WTC11 (cell line): Measurements from ENCODE around the gene EIF3I. TPM values are rescaled to one million over a fixed set of nuclear protein-coding genes. Genes with fewer than 3 reads are reported as not detected.

ENCODE experiments used
- ATAC-seq: fragments of 200-7000 bp; cut with Tn5 transposase; 2 replicates; pipeline ENCODE4 v1.10.0; 2021; ENCODE audit warnings: mild to moderate bottlenecking, moderate library complexity
- CTCF ChIA-PET: fragments of 300-600 bp; sonication (Branson Sonifier 250); formaldehyde crosslinking; loops from one replicate; lab custom pipeline; 2021; ENCODE audit warnings: antibody characterized with exemption; lab: Charles Lee
- POLR2A ChIA-PET: fragments of 350-600 bp; sonication (Branson Sonifier 250); formaldehyde crosslinking; loops from one replicate; lab custom pipeline; 2021; ENCODE audit warnings: antibody characterized with exemption; lab: Charles Lee
- DNase-seq: peaks from one replicate; pipeline ENCODE4 v3.0.0; 2021; ENCODE audit warnings: low spot score
- H3K27ac Mint-ChIP-seq: 2 replicates; pipeline ENCODE4 v1.8.0; 2021; ENCODE audit warnings: mixed read lengths
- H3K27me3 Mint-ChIP-seq: 2 replicates; pipeline ENCODE4 v1.8.0; 2021; ENCODE audit warnings: low read depth, mild to moderate bottlenecking, moderate library complexity, mixed read lengths
- H3K36me3 Mint-ChIP-seq: 2 replicates; pipeline ENCODE4 v1.8.0; 2021; ENCODE audit warnings: mixed read lengths
- H3K4me1 Mint-ChIP-seq: 2 replicates; pipeline ENCODE4 v1.8.0; 2022; ENCODE audit warnings: mixed read lengths
- H3K4me3 Mint-ChIP-seq: 2 replicates; pipeline ENCODE4 v1.8.0; 2021; ENCODE audit warnings: mild to moderate bottlenecking, moderate library complexity, mixed read lengths
- H3K9me3 Mint-ChIP-seq: 2 replicates; pipeline ENCODE4 v1.8.0; 2021; ENCODE audit warnings: mixed read lengths
- AFF4 ChIP-seq: sonication (generic); formaldehyde crosslinking; IDR thresholded peaks from 2 replicates; pipeline ENCODE4 v1.8.1; 2023; ENCODE audit warnings: mild to moderate bottlenecking, missing genetic modification reagents, borderline replicate concordance
- ARID4B ChIP-seq: sonication (generic); formaldehyde crosslinking; IDR thresholded peaks from 2 replicates; pipeline ENCODE4 v1.8.0; 2023; ENCODE audit warnings: missing genetic modification reagents, mild to moderate bottlenecking, borderline replicate concordance
- ATF1 ChIP-seq: sonication (generic); formaldehyde crosslinking; IDR thresholded peaks from 2 replicates; pipeline ENCODE4 v1.8.1; 2023; ENCODE audit warnings: mild to moderate bottlenecking, moderate library complexity, missing genetic modification reagents
- CDX4 ChIP-seq: fragments of 250-450 bp; sonication (Bioruptor Pico); IDR thresholded peaks from 2 replicates; pipeline ENCODE4 v1.9.0; 2021; ENCODE audit warnings: moderate library complexity, mild to moderate bottlenecking, inconsistent platforms, borderline replicate concordance
- ELF4 ChIP-seq: sonication (generic); formaldehyde crosslinking; IDR thresholded peaks from 2 replicates; pipeline ENCODE4 v1.8.1; 2022; ENCODE audit warnings: low read depth, mild to moderate bottlenecking, moderate library complexity, missing genetic modification reagents
- ERG ChIP-seq: fragments of 250-450 bp; sonication (Bioruptor Pico); IDR thresholded peaks from 2 replicates; pipeline ENCODE4 v1.8.0; 2021; ENCODE audit warnings: mild to moderate bottlenecking
- ETV6 ChIP-seq: sonication (generic); formaldehyde crosslinking; IDR thresholded peaks from 2 replicates; pipeline ENCODE4 v1.8.1; 2022; ENCODE audit warnings: mild to moderate bottlenecking, missing genetic modification reagents
- KAT7 ChIP-seq: sonication (generic); formaldehyde crosslinking; IDR thresholded peaks from 2 replicates; pipeline ENCODE4 v1.8.1; 2023; ENCODE audit warnings: missing genetic modification reagents, mild to moderate bottlenecking, borderline replicate concordance
- MLX ChIP-seq: sonication (generic); formaldehyde crosslinking; IDR thresholded peaks from 2 replicates; pipeline ENCODE4 v1.8.1; 2023; ENCODE audit warnings: mild to moderate bottlenecking, missing genetic modification reagents, moderate library complexity
- NFE2L1 ChIP-seq: sonication (generic); formaldehyde crosslinking; IDR thresholded peaks from 2 replicates; pipeline ENCODE4 v1.8.1; 2023; ENCODE audit warnings: missing genetic modification reagents
- NR3C1 ChIP-seq: sonication (generic); formaldehyde crosslinking; conservative IDR thresholded peaks from 2 replicates; pipeline ENCODE4 v1.8.1; 2023; ENCODE audit warnings: low read depth, mild to moderate bottlenecking, missing genetic modification reagents
- PRDM15 ChIP-seq: sonication (generic); formaldehyde crosslinking; IDR thresholded peaks from 2 replicates; pipeline ENCODE4 v1.8.0; 2022; ENCODE audit warnings: missing genetic modification reagents
- SMAD4 ChIP-seq: sonication (generic); formaldehyde crosslinking; IDR thresholded peaks from 2 replicates; pipeline ENCODE4 v1.8.0; 2022; ENCODE audit warnings: mild to moderate bottlenecking, missing genetic modification reagents
- TCF7 ChIP-seq: sonication (generic); formaldehyde crosslinking; IDR thresholded peaks from 2 replicates; pipeline ENCODE4 v1.8.0; 2022; ENCODE audit warnings: mild to moderate bottlenecking, low read depth, missing genetic modification reagents, moderate library complexity
- TEAD1 ChIP-seq: sonication (generic); formaldehyde crosslinking; IDR thresholded peaks from 2 replicates; pipeline ENCODE4 v1.8.0; 2022; ENCODE audit warnings: mild to moderate bottlenecking, missing genetic modification reagents
- TEAD4 ChIP-seq: sonication (generic); formaldehyde crosslinking; IDR thresholded peaks from 2 replicates; pipeline ENCODE4 v1.8.0; 2022; ENCODE audit warnings: mild to moderate bottlenecking, missing genetic modification reagents
- ZNF396 ChIP-seq: fragments of 250-450 bp; sonication (Bioruptor Pico); IDR thresholded peaks from 2 replicates; pipeline ENCODE4 v1.8.0; 2021; ENCODE audit warnings: mild to moderate bottlenecking, moderate library complexity, borderline replicate concordance
- ZNF416 ChIP-seq: fragments of 250-450 bp; sonication (Bioruptor Pico); IDR thresholded peaks from 2 replicates; pipeline ENCODE4 v1.9.0; 2021; ENCODE audit warnings: mild to moderate bottlenecking, inconsistent platforms
- total RNA-seq: library from RNA; stranded (reverse); gene quantifications from 3 replicates; pipeline ENCODE4 v1.2.3, GENCODE V29; 2021

EIF3I gene
- total RNA-seq, 1 experiment from 2014 or later: 237 TPM

GRCh38 chr1:32194984-32195383, 27.2 kb upstream of the EIF3I start:
- ChIA-PET POLR2A (no interaction called here), CTCF (no interaction called here)
- Mint-ChIP-seq H3K27me3 (no peaks in the 10 kb centered on the region), H3K4me3 (no peak overlapping the region), H3K9me3 (no peaks in the 10 kb centered on the region), H3K27ac (no peak overlapping the region), H3K36me3 (peaks cover 73% of the 10 kb centered on the region), H3K4me1 (peaks cover 21% of the 10 kb centered on the region)
- TF ChIP-seq TCF7 (no peak), ZNF416 (no peak), ETV6 (no peak), AFF4 (no peak), NFE2L1 (CRISPR knock-in tag) (no peak), TEAD1 (no peak), KAT7 (CRISPR knock-in tag) (no peak), ZNF396 (CRISPR knock-in tag) (no peak), SMAD4 (CRISPR knock-in tag) (no peak), NR3C1 (CRISPR knock-in tag) (no peak), ELF4 (no peak), MLX (CRISPR knock-in tag) (no peak), ARID4B (CRISPR knock-in tag) (no peak), TEAD4 (CRISPR knock-in tag) (no peak), ATF1 (CRISPR knock-in tag) (no peak), CDX4 (CRISPR knock-in tag) (no peak), PRDM15 (CRISPR knock-in tag) (no peak), ERG (CRISPR knock-in tag) (no peak)
- no peak for ATAC-seq
- no peak for DNase-seq
